ENCODE measurements around the gene GPC5. TPM values are rescaled to one million over a fixed set of nuclear protein-coding genes. Genes with fewer than 3 reads are reported as not detected.
"Not testable (repeated sequence)": the region's sequence is repeated elsewhere in the genome, so short reads cannot be mapped to it uniquely, and the experiment has no call there.

Gene GPC5
- total RNA-seq, 1 experiment from 2014 or later = not detected

DNA sequence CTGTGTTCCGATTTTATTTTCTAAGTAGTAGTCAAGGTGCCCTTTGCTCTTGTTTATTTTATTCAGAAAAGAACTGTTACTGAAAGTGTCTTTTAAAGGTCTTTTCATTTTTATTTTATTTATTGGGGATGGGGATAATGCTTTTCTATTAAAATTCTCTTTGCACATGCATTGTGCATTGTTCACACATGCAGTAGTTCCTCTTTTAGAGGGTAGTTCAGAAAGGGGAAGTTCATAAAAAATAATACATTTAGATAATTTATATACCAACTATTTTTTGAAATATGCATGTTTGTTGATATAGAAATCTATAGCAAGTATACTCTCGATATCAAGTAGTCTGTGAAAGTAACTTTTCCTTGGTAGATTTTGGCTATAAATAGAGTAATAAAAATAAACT, 3.5 kb downstream of the GPC5 start:
- Histone ChIP-seq H3K27me3 (peaks cover 28% of the 10 kb centered on the region), H3K36me3 (no peaks in the 10 kb centered on the region), H3K9me3 (no peaks in the 10 kb centered on the region), H3K4me3 (no peak overlapping the region)
- DNase-seq = no peak

DNA sequence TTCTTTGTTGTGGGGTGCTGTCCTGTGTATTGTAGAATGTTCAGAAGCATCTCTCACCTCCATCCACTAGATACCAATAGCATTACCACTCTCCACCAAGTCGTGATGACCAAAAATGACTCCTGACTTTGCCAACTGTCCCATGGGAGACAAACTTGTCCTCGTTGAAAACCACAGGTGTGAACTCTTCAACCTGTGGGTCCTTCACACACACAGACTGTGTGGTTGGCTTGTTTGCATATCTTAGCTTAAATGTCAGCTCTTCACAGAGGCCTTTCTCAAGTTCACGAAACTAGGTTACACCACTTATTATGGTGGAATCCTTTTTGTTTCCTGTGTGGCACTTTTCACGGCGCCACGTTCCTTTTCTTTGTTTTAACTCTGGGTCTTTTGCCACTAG, 6.8 kb downstream of the GPC5 start:
- Histone ChIP-seq H3K4me3 (no peak overlapping the region), H3K36me3 (no peaks in the 10 kb centered on the region), H3K9me3 (no peaks in the 10 kb centered on the region), H3K27me3 (peaks cover 14% of the 10 kb centered on the region)
- no peak for DNase-seq

DNA sequence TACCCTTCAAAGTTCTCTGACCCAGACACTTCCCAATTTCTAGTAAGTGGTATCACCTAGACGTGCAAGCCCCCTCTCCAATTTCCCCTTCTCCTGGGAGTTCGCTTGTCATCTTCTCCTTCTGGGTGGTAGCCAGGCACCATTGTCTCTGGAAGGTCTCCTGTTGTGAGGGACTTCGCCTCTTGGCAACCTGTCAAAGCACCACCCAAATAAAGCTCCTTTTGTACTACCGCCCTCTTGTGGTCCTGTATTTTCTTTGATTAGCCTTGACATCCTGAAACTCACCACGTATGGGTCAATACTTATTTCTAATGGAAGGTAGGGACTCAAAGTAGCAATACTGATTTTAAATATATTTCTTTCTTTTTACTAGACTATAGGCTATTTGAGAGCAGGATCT, 8.2 kb downstream of the GPC5 start:
- peak; percentile 5 for DNase-seq
- H3K36me3 ChIP-seq = no peaks in the 10 kb centered on the region
- H3K4me3 ChIP-seq = no peak overlapping the region
- H3K27me3 ChIP-seq = peaks cover 8% of the 10 kb centered on the region; the same call in 1 of the 2 replicates
- H3K9me3 ChIP-seq = no peaks in the 10 kb centered on the region

DNA sequence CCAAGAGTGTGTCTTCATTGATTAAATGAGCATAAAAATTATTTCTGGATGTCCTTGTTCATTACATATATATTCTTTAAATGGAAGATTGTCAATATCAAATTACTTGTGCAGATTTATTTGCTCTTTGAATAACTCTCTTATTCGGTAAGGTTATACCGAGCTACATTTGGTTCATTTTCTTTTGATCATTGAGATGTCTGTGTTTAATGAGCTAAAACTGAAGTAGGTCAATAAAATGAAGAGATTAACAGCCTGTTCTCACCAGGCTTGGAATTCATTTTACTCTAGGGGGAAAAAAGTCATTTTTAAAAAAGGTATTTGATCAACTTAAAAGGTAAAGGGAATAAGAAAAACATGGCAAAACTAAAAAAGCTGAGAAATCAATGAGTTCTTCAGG, 10.6 kb downstream of the GPC5 start:
- Histone ChIP-seq H3K27me3 (peaks cover 6% of the 10 kb centered on the region; the same call in 1 of the 2 replicates), H3K9me3 (no peaks in the 10 kb centered on the region), H3K36me3 (no peaks in the 10 kb centered on the region), H3K4me3 (no peak overlapping the region)
- no peak for DNase-seq

DNA sequence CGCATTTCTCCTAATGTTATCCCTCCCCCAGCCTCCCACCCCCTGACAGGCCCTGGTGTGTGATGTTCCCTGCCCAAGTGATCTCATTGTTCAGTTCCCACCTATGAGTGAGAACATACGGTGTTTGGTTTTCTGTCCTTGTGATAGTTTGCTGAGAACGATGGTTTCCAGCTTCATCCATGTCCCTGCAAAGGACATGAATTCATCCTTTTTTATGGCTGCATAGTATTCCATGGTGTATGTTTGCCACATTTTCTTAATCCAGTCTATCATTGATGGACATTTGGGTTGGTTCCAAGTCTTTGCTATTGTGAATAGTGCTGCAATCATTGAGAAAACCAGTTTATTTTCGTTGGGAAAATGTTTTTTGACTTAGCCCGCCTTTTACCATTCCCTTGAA, 18.2 kb downstream of the GPC5 start:
- not testable (repeated sequence) for H3K27me3 ChIP-seq, H3K9me3 ChIP-seq, H3K4me3 ChIP-seq, H3K36me3 ChIP-seq, DNase-seq

DNA sequence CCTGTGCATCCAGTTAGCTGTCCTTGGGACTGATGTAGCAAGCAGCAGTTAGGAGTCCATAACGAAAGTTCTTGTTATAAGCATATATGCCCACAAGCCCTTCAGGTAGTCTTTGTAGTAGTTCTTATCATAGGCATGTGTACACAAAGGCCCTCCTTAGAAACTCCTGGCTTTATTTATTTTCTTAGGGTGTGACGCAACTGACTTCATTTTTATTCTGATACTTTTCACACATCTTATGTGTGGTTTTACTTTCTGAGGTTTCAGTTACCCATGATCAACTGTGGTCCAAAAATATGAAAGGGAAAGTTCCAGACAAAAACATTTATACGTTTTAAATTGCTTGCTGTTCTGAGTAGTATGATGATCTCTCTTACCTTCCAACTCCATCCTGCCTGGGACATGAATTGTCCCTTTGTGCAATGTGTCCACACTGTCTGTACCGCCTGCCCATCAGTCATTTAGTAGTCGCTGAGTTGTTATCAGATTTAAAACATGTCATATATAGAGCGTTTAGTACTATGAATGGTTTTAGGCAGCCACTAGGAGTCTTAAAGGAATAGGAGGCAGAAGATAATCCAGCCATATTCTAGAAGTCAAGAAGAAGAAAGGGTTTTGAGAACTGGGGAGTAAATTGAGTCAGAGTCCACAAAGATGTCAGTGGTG, 19.4 kb downstream of the GPC5 start:
- Histone ChIP-seq H3K27me3 (no peaks in the 10 kb centered on the region), H3K4me3 (no peak overlapping the region), H3K9me3 (no peaks in the 10 kb centered on the region), H3K36me3 (no peaks in the 10 kb centered on the region)
- no peak for DNase-seq

DNA sequence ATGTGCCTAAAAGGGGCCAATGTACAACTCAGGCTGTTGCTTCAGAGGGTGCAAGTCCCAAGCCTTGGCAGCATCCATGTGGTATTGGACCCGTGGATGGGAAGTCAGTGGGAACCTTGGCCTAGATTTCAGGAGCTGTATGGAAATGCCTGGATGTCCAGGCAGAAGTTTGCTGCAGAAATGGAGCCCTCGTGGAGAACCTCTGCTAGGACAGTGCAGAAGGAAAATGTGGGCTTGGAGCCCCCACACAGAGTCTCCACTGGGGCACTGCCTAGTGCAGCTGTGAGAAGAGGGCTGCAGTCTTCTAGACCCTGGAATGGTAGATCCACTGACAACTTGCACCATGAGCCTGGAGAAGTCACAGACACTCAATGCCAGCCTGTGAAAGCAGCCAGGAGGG, 28.5 kb downstream of the GPC5 start:
- Histone ChIP-seq H3K4me3 (no peak overlapping the region), H3K27me3 (no peaks in the 10 kb centered on the region), H3K9me3 (peaks cover 3% of the 10 kb centered on the region), H3K36me3 (no peaks in the 10 kb centered on the region)
- no peak for DNase-seq

DNA sequence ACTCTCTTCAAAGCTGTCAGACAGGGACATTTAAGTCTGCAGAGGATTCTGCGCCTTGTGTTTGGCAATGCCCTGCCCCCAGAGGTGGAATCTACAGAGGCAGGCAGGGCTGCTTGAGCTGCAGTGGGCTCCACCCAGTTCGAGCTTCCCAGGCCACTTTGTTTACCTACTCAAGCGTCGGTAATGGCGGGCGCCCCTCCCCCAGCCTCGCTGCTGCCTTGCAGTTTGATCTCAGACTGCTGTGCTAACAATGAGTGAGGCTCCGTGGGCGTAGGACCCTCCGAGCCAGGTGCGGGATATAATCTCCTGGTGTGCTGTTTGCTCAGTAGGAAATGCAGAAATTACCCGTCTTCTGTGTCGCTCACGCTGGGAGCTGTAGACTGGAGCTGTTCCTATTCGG, 40.3 kb downstream of the GPC5 start:
- H3K9me3 ChIP-seq, H3K27me3 ChIP-seq, H3K36me3 ChIP-seq, H3K4me3 ChIP-seq, DNase-seq: not testable (repeated sequence)

DNA sequence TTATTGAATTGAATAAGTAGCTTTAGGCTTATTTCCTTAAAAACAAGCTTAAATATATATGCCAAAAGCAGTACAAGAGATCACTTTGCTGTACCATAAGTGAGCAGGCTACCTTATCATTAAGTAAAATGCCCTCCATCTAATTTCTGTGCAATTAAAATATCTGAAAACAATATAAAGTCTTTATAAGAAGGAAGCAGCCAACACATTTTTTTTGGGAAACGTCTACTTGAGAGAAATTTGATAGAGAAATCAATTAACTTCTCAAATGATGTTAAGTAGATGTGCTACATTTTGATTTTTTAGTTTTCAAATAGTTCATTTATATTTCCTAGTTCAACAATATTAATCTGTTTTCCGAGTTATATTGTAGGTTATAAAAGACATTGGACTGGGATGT, 52.5 kb downstream of the GPC5 start:
- no peaks in the 10 kb centered on the region for H3K36me3 ChIP-seq
- H3K4me3 ChIP-seq = no peak overlapping the region
- no peaks in the 10 kb centered on the region for H3K9me3 ChIP-seq
- DNase-seq = no peak
- H3K27me3 ChIP-seq = peaks cover 4% of the 10 kb centered on the region; the same call in 1 of the 2 replicates

DNA sequence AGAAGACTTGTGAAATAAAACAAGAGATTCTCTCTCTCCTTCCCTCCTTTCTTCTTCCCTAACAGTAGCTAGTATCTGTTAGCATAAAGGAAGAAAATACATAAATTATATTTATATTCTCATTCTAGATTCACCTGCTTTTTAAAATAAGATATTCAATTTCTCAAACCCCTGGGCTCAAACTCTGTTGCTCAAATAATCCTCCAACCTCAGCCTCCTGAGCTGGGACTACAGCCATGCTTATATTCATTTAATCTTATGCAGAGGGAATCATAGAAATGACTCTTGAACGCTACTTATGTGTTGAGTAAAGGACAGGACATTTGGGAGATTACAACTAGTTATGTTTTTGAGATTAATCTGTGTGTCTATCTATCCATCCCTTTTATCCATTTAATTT, 56.2 kb downstream of the GPC5 start:
- no peaks in the 10 kb centered on the region for H3K36me3 ChIP-seq
- peaks cover 2% of the 10 kb centered on the region; the same call in 1 of the 2 replicates for H3K27me3 ChIP-seq
- H3K9me3 ChIP-seq = no peaks in the 10 kb centered on the region
- no peak for DNase-seq
- no peak overlapping the region for H3K4me3 ChIP-seq

DNA sequence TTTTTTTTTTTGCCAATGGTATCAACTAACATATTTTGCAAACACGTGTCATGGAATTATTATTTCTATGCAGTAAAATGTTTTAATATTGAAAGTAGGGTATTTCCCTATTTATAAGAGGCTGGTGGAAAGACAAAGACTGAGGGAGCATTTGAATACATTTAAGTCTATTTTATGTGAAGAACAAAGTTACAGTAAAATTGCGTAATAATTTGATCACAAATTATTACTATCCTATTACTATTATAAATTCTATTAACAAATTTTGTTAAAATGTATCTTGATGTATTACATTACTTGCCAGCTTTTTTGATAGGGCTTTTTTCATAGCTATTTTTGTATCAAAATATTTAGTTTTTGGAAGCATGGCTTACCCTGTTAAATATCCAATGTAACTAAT, 58.4 kb downstream of the GPC5 start:
- no peak overlapping the region for H3K4me3 ChIP-seq
- H3K9me3 ChIP-seq = no peaks in the 10 kb centered on the region
- H3K27me3 ChIP-seq = peaks cover 2% of the 10 kb centered on the region; the same call in 1 of the 2 replicates
- DNase-seq = no peak
- no peaks in the 10 kb centered on the region for H3K36me3 ChIP-seq

DNA sequence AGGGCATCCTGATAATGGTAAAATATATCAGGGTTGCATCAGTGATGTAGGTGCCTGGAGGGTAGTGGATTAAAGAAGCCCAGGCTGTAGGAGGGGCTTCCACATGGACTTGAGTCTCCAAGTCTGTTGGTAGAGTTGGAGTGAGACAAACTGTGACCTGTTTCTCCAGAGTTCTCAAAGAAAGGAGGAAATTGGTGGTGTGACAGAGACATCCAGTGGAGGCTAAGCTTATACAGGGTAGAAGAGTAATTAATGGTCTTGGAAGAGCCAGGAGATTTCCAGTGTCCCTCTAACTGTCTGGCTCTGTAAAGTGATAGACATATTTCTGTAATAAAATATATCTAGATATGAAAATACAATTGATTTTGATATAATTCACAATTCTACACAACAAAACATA, 61.1 kb downstream of the GPC5 start:
- no peaks in the 10 kb centered on the region for H3K36me3 ChIP-seq
- DNase-seq = no peak
- H3K4me3 ChIP-seq = no peak overlapping the region
- H3K9me3 ChIP-seq = no peaks in the 10 kb centered on the region
- peaks cover 6% of the 10 kb centered on the region for H3K27me3 ChIP-seq

DNA sequence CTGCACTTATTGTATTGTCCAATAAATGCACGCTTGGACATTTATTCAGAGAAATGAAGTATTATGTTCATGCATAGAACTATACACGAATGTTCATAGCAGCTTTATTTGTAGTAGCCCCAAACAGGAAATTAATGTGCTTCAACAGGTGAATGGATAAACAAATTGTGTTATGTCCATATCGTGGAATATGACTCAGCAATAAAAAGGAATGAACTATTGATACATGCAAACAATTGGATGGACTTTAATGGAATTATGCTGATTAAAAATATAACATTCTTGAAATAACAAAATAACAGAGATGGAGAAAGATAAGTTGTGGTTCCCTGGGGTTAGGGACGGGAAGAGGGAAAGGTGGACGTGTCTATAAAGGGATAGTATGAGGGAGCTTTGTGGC, 65.9 kb downstream of the GPC5 start:
- Histone ChIP-seq H3K36me3 (no peaks in the 10 kb centered on the region), H3K4me3 (no peak overlapping the region), H3K9me3 (no peaks in the 10 kb centered on the region), H3K27me3 (peaks cover 4% of the 10 kb centered on the region; the same call in 1 of the 2 replicates)
- DNase-seq = no peak

DNA sequence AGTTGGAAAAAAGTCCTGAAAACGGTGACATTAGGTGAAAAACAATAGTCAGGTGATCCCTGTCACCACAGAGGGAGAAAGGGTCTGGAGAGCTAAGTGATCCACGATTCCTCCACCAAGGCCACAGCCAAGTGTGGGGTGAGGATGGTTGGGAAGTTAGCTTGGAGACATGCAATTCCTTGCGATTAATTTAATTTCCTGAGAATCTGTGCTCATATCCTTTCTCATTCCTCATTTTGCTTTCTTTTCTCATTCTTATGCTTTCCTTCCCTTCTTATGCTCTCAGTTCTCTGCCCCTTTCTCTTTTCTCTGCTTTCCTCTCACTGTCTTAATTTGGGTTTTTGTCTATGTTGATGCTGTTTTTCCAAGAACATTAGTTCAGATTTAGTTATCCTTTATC, 68.8 kb downstream of the GPC5 start:
- no peaks in the 10 kb centered on the region for H3K36me3 ChIP-seq
- DNase-seq = no peak
- H3K4me3 ChIP-seq = no peak overlapping the region
- H3K27me3 ChIP-seq = peaks cover 4% of the 10 kb centered on the region; the same call in 1 of the 2 replicates
- H3K9me3 ChIP-seq = no peaks in the 10 kb centered on the region

DNA sequence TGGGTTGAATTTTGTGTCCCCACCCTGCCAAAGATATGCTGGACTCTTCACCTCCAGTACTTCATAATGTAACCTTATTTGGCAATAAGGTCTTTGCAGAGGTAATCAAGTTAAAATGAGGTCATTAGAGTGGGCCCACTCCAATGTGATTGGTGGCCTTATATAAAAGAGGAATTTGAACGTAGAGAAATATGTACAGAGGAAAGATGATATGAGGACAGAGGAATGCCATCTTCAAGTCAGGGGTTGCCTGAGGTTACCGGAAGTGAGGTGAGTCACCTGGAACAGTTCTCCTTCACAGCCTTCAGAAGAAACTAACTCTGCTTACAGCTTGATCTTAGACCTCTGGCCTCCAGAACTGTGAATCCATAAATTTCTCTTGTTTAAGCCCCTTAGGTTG, 69.9 kb downstream of the GPC5 start:
- Histone ChIP-seq H3K9me3 (no peaks in the 10 kb centered on the region), H3K27me3 (peaks cover 4% of the 10 kb centered on the region; the same call in 1 of the 2 replicates), H3K4me3 (no peak overlapping the region), H3K36me3 (no peaks in the 10 kb centered on the region)
- peak; percentile 28 for DNase-seq

DNA sequence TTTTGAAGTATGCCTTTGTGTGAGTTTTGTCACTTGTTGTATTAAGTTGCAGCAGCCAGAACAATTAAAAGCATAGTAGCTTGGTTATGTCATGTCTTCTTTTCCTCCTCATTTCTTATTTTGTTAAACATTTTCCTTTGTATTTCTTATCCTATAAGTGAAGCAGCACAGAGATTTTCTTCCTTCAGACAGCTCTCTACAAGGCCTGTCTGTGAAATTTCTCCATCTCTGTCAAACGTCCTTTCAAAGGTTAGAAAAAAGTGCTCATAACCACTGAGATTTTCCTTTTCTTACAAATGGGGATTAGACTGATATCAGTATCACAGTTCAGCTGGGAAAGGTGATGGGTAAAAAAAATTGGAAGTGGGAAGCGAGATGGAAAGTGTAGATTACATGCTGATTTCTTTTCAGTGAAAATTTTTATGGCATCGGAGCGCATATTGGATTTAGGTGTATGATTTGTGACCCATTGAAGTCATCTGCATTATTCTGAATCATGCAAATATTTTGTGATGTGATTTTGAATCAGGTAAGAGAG, 71.7 kb downstream of the GPC5 start:
- Histone ChIP-seq H3K9me3 (no peaks in the 10 kb centered on the region), H3K27me3 (no peaks in the 10 kb centered on the region), H3K36me3 (no peaks in the 10 kb centered on the region), H3K4me3 (no peak overlapping the region)
- DNase-seq = no peak

DNA sequence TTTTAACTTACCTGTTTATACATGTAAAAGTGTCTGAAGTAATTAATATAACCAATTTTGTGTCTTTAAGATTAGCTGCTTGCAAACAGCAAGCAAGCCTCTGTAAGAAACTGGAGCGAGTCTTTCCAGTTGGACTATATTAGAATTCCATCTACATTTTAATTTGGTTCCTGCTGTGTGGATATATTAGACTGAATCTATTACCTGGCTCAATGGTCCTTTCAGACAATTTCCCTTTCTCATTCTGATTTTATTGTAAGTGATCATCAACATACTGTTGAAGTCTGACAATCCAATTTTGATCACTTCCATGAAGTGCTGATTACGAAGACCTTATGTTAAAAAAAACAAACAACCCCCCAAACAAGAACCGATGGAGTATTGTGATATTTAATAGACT, 72.3 kb downstream of the GPC5 start:
- no peaks in the 10 kb centered on the region for H3K27me3 ChIP-seq
- H3K36me3 ChIP-seq = no peaks in the 10 kb centered on the region
- DNase-seq = no peak
- no peaks in the 10 kb centered on the region for H3K9me3 ChIP-seq
- H3K4me3 ChIP-seq = no peak overlapping the region

DNA sequence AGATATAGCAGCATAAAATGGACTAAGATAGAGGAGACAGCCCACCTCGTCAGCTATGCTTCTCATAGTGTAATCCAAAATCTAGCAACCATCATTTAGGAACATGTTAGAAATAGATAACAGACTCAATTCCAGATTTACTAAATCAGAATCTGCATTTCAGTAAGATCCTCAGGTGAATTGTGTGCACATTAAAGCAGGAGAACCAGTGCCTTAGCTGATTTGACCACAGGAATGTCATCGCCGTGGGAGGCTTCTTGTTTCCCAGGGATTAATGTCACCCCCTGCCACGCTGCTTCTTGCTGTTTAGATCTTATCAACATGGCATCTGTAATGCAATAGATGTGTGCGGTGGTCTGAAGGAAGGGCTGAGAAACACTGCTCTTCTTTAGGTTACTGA, 84.0 kb downstream of the GPC5 start:
- Histone ChIP-seq H3K36me3 (no peaks in the 10 kb centered on the region), H3K4me3 (no peak overlapping the region), H3K9me3 (no peaks in the 10 kb centered on the region), H3K27me3 (no peaks in the 10 kb centered on the region)
- no peak for DNase-seq

All from MG63 (cell line).